ENCODE data around the gene RERE.

RERE gene

GRCh38 chr1:8776104-8776503 lies 41.3 kb downstream of the RERE start:
- TF ChIP-seq CTCF (IDR thresholded peaks at IDR 0.05; ENCODE audit: control insufficient read depth, extremely low read depth, insufficient read depth) = no peak
- H3K4me3 ChIP-seq (ENCODE audit: low read depth, low read length) = no peak overlapping the region
- DNase-seq (ENCODE audit: low read depth) = no peak

- TF ChIP-seq CTCF (IDR thresholded peaks at IDR 0.05; ENCODE audit: control insufficient read depth, extremely low read depth, insufficient read depth) = no peak
- no peak overlapping the region for H3K4me3 ChIP-seq (ENCODE audit: low read depth, low read length)
- no peak for DNase-seq (ENCODE audit: low read depth)
Observed at GRCh38 chr1:8767006-8767405, 50.4 kb downstream of the RERE start.

GRCh38 chr1:8765198-8765597 lies 52.2 kb downstream of the RERE start:
- TF ChIP-seq CTCF (IDR thresholded peaks at IDR 0.05; ENCODE audit: control insufficient read depth, extremely low read depth, insufficient read depth) = no peak
- no peak overlapping the region for H3K4me3 ChIP-seq (ENCODE audit: low read depth, low read length)
- no peak for DNase-seq (ENCODE audit: low read depth)

- no peak for DNase-seq (ENCODE audit: low read depth)
- no peak overlapping the region for H3K4me3 ChIP-seq (ENCODE audit: low read depth, low read length)
- no peak for TF ChIP-seq CTCF (IDR thresholded peaks at IDR 0.05; ENCODE audit: control insufficient read depth, extremely low read depth, insufficient read depth)
Observed at GRCh38 chr1:8764293-8764937, 53.0 kb downstream of the RERE start.

- H3K4me3 ChIP-seq (ENCODE audit: low read depth, low read length) = no peak overlapping the region
- no peak for TF ChIP-seq CTCF (IDR thresholded peaks at IDR 0.05; ENCODE audit: control insufficient read depth, extremely low read depth, insufficient read depth)
- no peak for DNase-seq (ENCODE audit: low read depth)
Observed at GRCh38 chr1:8763888-8764287, 53.6 kb downstream of the RERE start.

GRCh38 chr1:8754993-8755392 lies 62.4 kb downstream of the RERE start:
- TF ChIP-seq CTCF (IDR thresholded peaks at IDR 0.05; ENCODE audit: control insufficient read depth, extremely low read depth, insufficient read depth) = no peak
- H3K4me3 ChIP-seq (ENCODE audit: low read depth, low read length) = no peak overlapping the region
- no peak for DNase-seq (ENCODE audit: low read depth)

GRCh38 chr1:8754247-8754650 lies 63.2 kb downstream of the RERE start:
- TF ChIP-seq CTCF (IDR thresholded peaks at IDR 0.05; ENCODE audit: control insufficient read depth, extremely low read depth, insufficient read depth) = no peak
- DNase-seq (ENCODE audit: low read depth) = no peak
- H3K4me3 ChIP-seq (ENCODE audit: low read depth, low read length) = no peak overlapping the region
